ENCODE data around the gene SYT1. TPM values are rescaled to one million over a fixed set of nuclear protein-coding genes. Genes with fewer than 3 reads are reported as not detected.

Gene SYT1
- total RNA-seq, 1 experiment from 2014 or later: 15.8 TPM

DNA sequence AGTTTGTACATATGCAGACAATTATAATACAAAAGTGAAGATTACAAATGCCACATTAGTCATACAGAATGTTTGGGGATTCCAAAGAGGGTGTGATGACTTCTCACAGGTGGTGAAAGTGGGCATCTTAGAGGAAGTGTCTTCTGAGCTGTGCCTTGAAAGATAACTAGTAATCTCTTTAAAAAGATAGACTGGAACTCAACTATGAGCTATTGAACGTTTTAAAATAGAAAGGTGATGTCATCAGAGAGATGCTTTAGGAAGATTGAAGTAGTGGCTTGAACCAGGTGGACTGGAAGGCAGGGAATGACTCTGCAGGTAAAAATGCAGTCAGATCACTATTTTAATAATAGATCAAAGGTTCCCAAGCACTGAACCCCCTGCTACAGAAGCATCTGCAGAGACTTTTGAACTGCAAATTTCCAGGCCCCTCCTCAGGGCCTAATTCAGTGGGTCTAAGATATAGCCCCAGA lies 50.3 kb downstream of the SYT1 start:
- no peak overlapping the region for H4K91ac ChIP-seq (ENCODE audit: insufficient read length, low read depth, low read length)
- H2BK20ac ChIP-seq (ENCODE audit: low read depth, low read length, poor library complexity, severe bottlenecking): no peak overlapping the region
- H2BK12ac ChIP-seq (ENCODE audit: insufficient read length, low read depth, low read length): no peak overlapping the region
- Mint-ChIP-seq H3K36me3 (ENCODE audit: insufficient read depth in 1 of 3, low read depth in 3 of 3) (no peaks in the 10 kb centered on the region), H3K9me3 (no peaks in the 10 kb centered on the region), H3K4me1 (peaks cover 29 to 32% of the 10 kb centered on the region in 2 experiments), H3K27ac (peak overlapping the region; percentile 56 to 81 (median 57); a peak in 4 of 7 replicates), H3K4me3 (no peak overlapping the region), H3K27me3 (ENCODE audit: low read depth) (no peaks in the 10 kb centered on the region)
- no peak overlapping the region for H2BK120ac ChIP-seq (ENCODE audit: low read depth, low read length, poor library complexity, severe bottlenecking)
- H3K4me1 ChIP-seq (ENCODE audit: insufficient read depth, low read length): peaks cover 2% of the 10 kb centered on the region; the same call in 1 of the 2 replicates
- H3K27ac ChIP-seq (ENCODE audit: insufficient read length, low read depth, low read length): no peak overlapping the region
- no peak overlapping the region for H2AFZ ChIP-seq (ENCODE audit: low read length)
- no peaks in the 10 kb centered on the region for H3K79me1 ChIP-seq (ENCODE audit: insufficient read depth, low read depth, low read length, poor library complexity, severe bottlenecking)
- no peaks in the 10 kb centered on the region for H3K9me3 ChIP-seq (ENCODE audit: control insufficient read depth, low read depth, low read length)
- peak; percentile 81 for DNase-seq
- H3K27me3 ChIP-seq (ENCODE audit: insufficient read depth, low read length): no peaks in the 10 kb centered on the region
- H4K20me1 ChIP-seq (ENCODE audit: control insufficient read depth, insufficient read depth, insufficient read length): no peaks in the 10 kb centered on the region
- no peak overlapping the region for H3K9ac ChIP-seq (ENCODE audit: extremely low read depth, insufficient read length, low read length)
- H2BK5ac ChIP-seq (ENCODE audit: insufficient read length, low read length): no peak overlapping the region
- WGBS (ENCODE audit: extremely low coverage, insufficient read length, low lambda C conversion rate): no CpG with 5 or more reads among the region's 1 CpG
- H2BK15ac ChIP-seq (ENCODE audit: low read depth, low read length): no peak overlapping the region
- no peak overlapping the region for H3K4ac ChIP-seq (ENCODE audit: low read depth, low read length)
- H3K56ac ChIP-seq (ENCODE audit: insufficient read length, low read depth, low read length): no peak overlapping the region
- TF ChIP-seq, protein P1, sequence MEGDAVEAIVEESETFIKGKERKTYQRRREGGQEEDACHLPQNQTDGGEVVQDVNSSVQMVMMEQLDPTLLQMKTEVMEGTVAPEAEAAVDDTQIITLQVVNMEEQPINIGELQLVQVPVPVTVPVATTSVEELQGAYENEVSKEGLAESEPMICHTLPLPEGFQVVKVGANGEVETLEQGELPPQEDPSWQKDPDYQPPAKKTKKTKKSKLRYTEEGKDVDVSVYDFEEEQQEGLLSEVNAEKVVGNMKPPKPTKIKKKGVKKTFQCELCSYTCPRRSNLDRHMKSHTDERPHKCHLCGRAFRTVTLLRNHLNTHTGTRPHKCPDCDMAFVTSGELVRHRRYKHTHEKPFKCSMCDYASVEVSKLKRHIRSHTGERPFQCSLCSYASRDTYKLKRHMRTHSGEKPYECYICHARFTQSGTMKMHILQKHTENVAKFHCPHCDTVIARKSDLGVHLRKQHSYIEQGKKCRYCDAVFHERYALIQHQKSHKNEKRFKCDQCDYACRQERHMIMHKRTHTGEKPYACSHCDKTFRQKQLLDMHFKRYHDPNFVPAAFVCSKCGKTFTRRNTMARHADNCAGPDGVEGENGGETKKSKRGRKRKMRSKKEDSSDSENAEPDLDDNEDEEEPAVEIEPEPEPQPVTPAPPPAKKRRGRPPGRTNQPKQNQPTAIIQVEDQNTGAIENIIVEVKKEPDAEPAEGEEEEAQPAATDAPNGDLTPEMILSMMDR (conservative IDR thresholded peaks at IDR 0.05): no peak
- H3K23ac ChIP-seq (ENCODE audit: insufficient read length, low read depth, low read length): no peak overlapping the region
- H2AK5ac ChIP-seq (ENCODE audit: insufficient read length, low read length): no peak overlapping the region
- no peak overlapping the region for H3K14ac ChIP-seq (ENCODE audit: insufficient read depth, low read length)
- no peak overlapping the region for H3T11ph ChIP-seq (ENCODE audit: low read length)
- H3K4me2 ChIP-seq (ENCODE audit: insufficient read depth, insufficient read length, low read length): peak overlapping the region; percentile 60
- H4K8ac ChIP-seq (replicated peaks; ENCODE audit: insufficient read length, low read depth, low read length): no peak overlapping the region
- no peak overlapping the region for H3K18ac ChIP-seq (ENCODE audit: insufficient read length, low read depth, low read length)
- no peaks in the 10 kb centered on the region for H3K23me2 ChIP-seq (ENCODE audit: insufficient read length, low read depth, low read length, poor library complexity, severe bottlenecking)
- no peak overlapping the region for H4K5ac ChIP-seq (ENCODE audit: insufficient read length, low read depth, low read length)
- H3K79me2 ChIP-seq (ENCODE audit: insufficient read depth, low read length): no peaks in the 10 kb centered on the region; the same call in 1 of the 2 replicates

Data from H9 (cell line).